ENCODE measurements around the gene C7orf25.

C7orf25 gene

GRCh38 chr7:42928754-42929153 lies 16.9 kb upstream of the C7orf25 start:
- Histone ChIP-seq H3K79me1 (replicated peaks; ENCODE audit: low read length, poor library complexity, severe bottlenecking) (peaks cover 5% of the 10 kb centered on the region), H2BK5ac (ENCODE audit: low read depth, low read length, poor library complexity, severe bottlenecking) (no peak overlapping the region), H4K8ac (ENCODE audit: low read length) (no peak overlapping the region), H4K91ac (ENCODE audit: low read length) (no peak overlapping the region), H3K14ac (ENCODE audit: low read length in 2 of 2) (no peak overlapping the region), H2BK15ac (ENCODE audit: low read depth, poor library complexity, severe bottlenecking) (no peak overlapping the region), H3K9me3 (ENCODE audit: control insufficient read depth, low read length) (no peaks in the 10 kb centered on the region), H2AFZ (ENCODE audit: low read depth, low read length) (no peak overlapping the region), H3K23ac (ENCODE audit: low read length in 2 of 2) (no peak overlapping the region), H3K4me2 (ENCODE audit: low read length, poor library complexity, severe bottlenecking) (no peak overlapping the region), H3K36me3 (ENCODE audit: control insufficient read depth in 1 of 2, insufficient read depth in 2 of 2, low read depth in 1 of 2, low read length in 2 of 2) (peaks cover 0 to 36% of the 10 kb centered on the region in 2 experiments), H3K27me3 (ENCODE audit: control insufficient read depth in 1 of 2, insufficient read depth in 1 of 2, low read length in 2 of 2) (no peaks in the 10 kb centered on the region), H2AK5ac (ENCODE audit: low read length, severe bottlenecking) (no peak overlapping the region), H2BK120ac (ENCODE audit: low read depth, low read length) (no peak overlapping the region), H3K27ac (ENCODE audit: low read length, poor library complexity, severe bottlenecking) (no peak overlapping the region), H3K9ac (ENCODE audit: low read length) (no peak overlapping the region), H2BK12ac (ENCODE audit: low read length in 2 of 2) (no peak overlapping the region), H3K18ac (ENCODE audit: low read depth in 1 of 2, low read length in 2 of 2) (no peak overlapping the region), H3K4me3 (ENCODE audit: insufficient read depth in 1 of 2, low read depth in 1 of 2, low read length in 2 of 2) (no peak overlapping the region), H3K4me1 (ENCODE audit: control insufficient read depth, insufficient read depth, low read depth, low read length) (peaks cover 5% of the 10 kb centered on the region), H3K4ac (ENCODE audit: low read depth in 1 of 2, low read length in 2 of 2) (no peak overlapping the region)
- DNase-seq: no peak
- WGBS: 66% methylated on average over 3 of the region's 3 CpGs

- H3K27me3 ChIP-seq (ENCODE audit: control insufficient read depth in 1 of 2, insufficient read depth in 1 of 2, low read length in 2 of 2): no peaks in the 10 kb centered on the region
- H2BK15ac ChIP-seq (ENCODE audit: low read depth, poor library complexity, severe bottlenecking): no peak overlapping the region
- H3K4ac ChIP-seq (ENCODE audit: low read depth in 1 of 2, low read length in 2 of 2): no peak overlapping the region
- no peak overlapping the region for H2BK5ac ChIP-seq (ENCODE audit: low read depth, low read length, poor library complexity, severe bottlenecking)
- no peak overlapping the region for H2BK12ac ChIP-seq (ENCODE audit: low read length in 2 of 2)
- H3K4me1 ChIP-seq (ENCODE audit: control insufficient read depth, insufficient read depth, low read depth, low read length): peaks cover 3% of the 10 kb centered on the region
- no peak overlapping the region for H4K8ac ChIP-seq (ENCODE audit: low read length)
- H3K79me1 ChIP-seq (replicated peaks; ENCODE audit: low read length, poor library complexity, severe bottlenecking): peaks cover 5% of the 10 kb centered on the region
- no peak overlapping the region for H3K23ac ChIP-seq (ENCODE audit: low read length in 2 of 2)
- H3K18ac ChIP-seq (ENCODE audit: low read depth in 1 of 2, low read length in 2 of 2): no peak overlapping the region
- H3K36me3 ChIP-seq (ENCODE audit: control insufficient read depth in 1 of 2, insufficient read depth in 2 of 2, low read depth in 1 of 2, low read length in 2 of 2): peaks cover 0 to 61% of the 10 kb centered on the region in 2 experiments
- no peak overlapping the region for H3K27ac ChIP-seq (ENCODE audit: low read length, poor library complexity, severe bottlenecking)
- H4K91ac ChIP-seq (ENCODE audit: low read length): no peak overlapping the region
- 100% methylated on average over 1 of the region's 5 CpGs for WGBS
- no peak overlapping the region for H2BK120ac ChIP-seq (ENCODE audit: low read depth, low read length)
- H3K9me3 ChIP-seq (ENCODE audit: control insufficient read depth, low read length): no peaks in the 10 kb centered on the region
- no peak overlapping the region for H3K4me2 ChIP-seq (ENCODE audit: low read length, poor library complexity, severe bottlenecking)
- H3K4me3 ChIP-seq (ENCODE audit: insufficient read depth in 1 of 2, low read depth in 1 of 2, low read length in 2 of 2): no peak overlapping the region
- no peak overlapping the region for H3K14ac ChIP-seq (ENCODE audit: low read length in 2 of 2)
- no peak overlapping the region for H2AK5ac ChIP-seq (ENCODE audit: low read length, severe bottlenecking)
- no peak overlapping the region for H2AFZ ChIP-seq (ENCODE audit: low read depth, low read length)
- no peak for DNase-seq
- no peak overlapping the region for H3K9ac ChIP-seq (ENCODE audit: low read length)
Observed at GRCh38 chr7:42926204-42926603, 14.3 kb upstream of the C7orf25 start.

- no peak overlapping the region for H3K4ac ChIP-seq (ENCODE audit: low read depth in 1 of 2, low read length in 2 of 2)
- no peak overlapping the region for H3K4me2 ChIP-seq (ENCODE audit: low read length, poor library complexity, severe bottlenecking)
- H3K23ac ChIP-seq (ENCODE audit: low read length in 2 of 2): no peak overlapping the region
- H3K27me3 ChIP-seq (ENCODE audit: control insufficient read depth in 1 of 2, insufficient read depth in 1 of 2, low read length in 2 of 2): no peaks in the 10 kb centered on the region
- H3K9me3 ChIP-seq (ENCODE audit: control insufficient read depth, low read length): no peaks in the 10 kb centered on the region
- H2AFZ ChIP-seq (ENCODE audit: low read depth, low read length): no peak overlapping the region
- H3K4me1 ChIP-seq (ENCODE audit: control insufficient read depth, insufficient read depth, low read depth, low read length): peaks cover 3% of the 10 kb centered on the region
- no peak overlapping the region for H2BK12ac ChIP-seq (ENCODE audit: low read length in 2 of 2)
- no peak overlapping the region for H2BK15ac ChIP-seq (ENCODE audit: low read depth, poor library complexity, severe bottlenecking)
- WGBS: 100% methylated on average over 1 of the region's 1 CpG
- no peak overlapping the region for H4K91ac ChIP-seq (ENCODE audit: low read length)
- no peak overlapping the region for H3K18ac ChIP-seq (ENCODE audit: low read depth in 1 of 2, low read length in 2 of 2)
- H3K27ac ChIP-seq (ENCODE audit: low read length, poor library complexity, severe bottlenecking): no peak overlapping the region
- peaks cover 5% of the 10 kb centered on the region for H3K79me1 ChIP-seq (replicated peaks; ENCODE audit: low read length, poor library complexity, severe bottlenecking)
- H4K8ac ChIP-seq (ENCODE audit: low read length): no peak overlapping the region
- DNase-seq: no peak
- no peak overlapping the region for H3K9ac ChIP-seq (ENCODE audit: low read length)
- H2BK5ac ChIP-seq (ENCODE audit: low read depth, low read length, poor library complexity, severe bottlenecking): no peak overlapping the region
- H3K4me3 ChIP-seq (ENCODE audit: insufficient read depth in 1 of 2, low read depth in 1 of 2, low read length in 2 of 2): no peak overlapping the region
- H2AK5ac ChIP-seq (ENCODE audit: low read length, severe bottlenecking): no peak overlapping the region
- no peak overlapping the region for H2BK120ac ChIP-seq (ENCODE audit: low read depth, low read length)
- no peak overlapping the region for H3K14ac ChIP-seq (ENCODE audit: low read length in 2 of 2)
- peaks cover 0 to 67% of the 10 kb centered on the region in 2 experiments for H3K36me3 ChIP-seq (ENCODE audit: control insufficient read depth in 1 of 2, insufficient read depth in 2 of 2, low read depth in 1 of 2, low read length in 2 of 2)
Observed at GRCh38 chr7:42925630-42926029, 13.8 kb upstream of the C7orf25 start.

GRCh38 chr7:42924223-42924838 lies 12.5 kb upstream of the C7orf25 start:
- H2BK12ac ChIP-seq (ENCODE audit: low read length in 2 of 2): no peak overlapping the region
- no peak overlapping the region for H3K18ac ChIP-seq (ENCODE audit: low read depth in 1 of 2, low read length in 2 of 2)
- H3K4me3 ChIP-seq (ENCODE audit: insufficient read depth in 1 of 2, low read depth in 1 of 2, low read length in 2 of 2): no peak overlapping the region
- H3K9me3 ChIP-seq (ENCODE audit: control insufficient read depth, low read length): no peaks in the 10 kb centered on the region
- H3K27me3 ChIP-seq (ENCODE audit: control insufficient read depth in 1 of 2, insufficient read depth in 1 of 2, low read length in 2 of 2): no peaks in the 10 kb centered on the region
- H3K79me1 ChIP-seq (replicated peaks; ENCODE audit: low read length, poor library complexity, severe bottlenecking): peaks cover 8% of the 10 kb centered on the region
- H3K9ac ChIP-seq (ENCODE audit: low read length): peak overlapping the region; percentile 11
- H3K27ac ChIP-seq (ENCODE audit: low read length, poor library complexity, severe bottlenecking): no peak overlapping the region
- no peak overlapping the region for H3K4me2 ChIP-seq (ENCODE audit: low read length, poor library complexity, severe bottlenecking)
- no peak overlapping the region for H3K23ac ChIP-seq (ENCODE audit: low read length in 2 of 2)
- H3K36me3 ChIP-seq (ENCODE audit: control insufficient read depth in 1 of 2, insufficient read depth in 2 of 2, low read depth in 1 of 2, low read length in 2 of 2): peaks cover 0 to 80% of the 10 kb centered on the region in 2 experiments
- no peak overlapping the region for H2BK120ac ChIP-seq (ENCODE audit: low read depth, low read length)
- 98% methylated on average over 4 of the region's 5 CpGs for WGBS
- H3K4me1 ChIP-seq (ENCODE audit: control insufficient read depth, insufficient read depth, low read depth, low read length): no peaks in the 10 kb centered on the region
- H4K91ac ChIP-seq (ENCODE audit: low read length): no peak overlapping the region
- no peak overlapping the region for H4K8ac ChIP-seq (ENCODE audit: low read length)
- H3K4ac ChIP-seq (ENCODE audit: low read depth in 1 of 2, low read length in 2 of 2): no peak overlapping the region
- H3K14ac ChIP-seq (ENCODE audit: low read length in 2 of 2): no peak overlapping the region
- no peak overlapping the region for H2BK15ac ChIP-seq (ENCODE audit: low read depth, poor library complexity, severe bottlenecking)
- H2BK5ac ChIP-seq (ENCODE audit: low read depth, low read length, poor library complexity, severe bottlenecking): no peak overlapping the region
- DNase-seq: no peak
- no peak overlapping the region for H2AFZ ChIP-seq (ENCODE audit: low read depth, low read length)
- no peak overlapping the region for H2AK5ac ChIP-seq (ENCODE audit: low read length, severe bottlenecking)
